GM23338 (cell line): ENCODE measurements around the gene SEC24C.

Source experiments
- CTCF ChIP-seq, 2 experiments: fragments of 200-600 bp in 1 of 2; sonication (generic) in 1 of 2; conservative IDR thresholded peaks; 2 replicates each; pipeline versions ENCODE4 v1.5.1 to v1.6.1; 2016 to 2017; ENCODE audit warnings: antibody characterized with exemption in 2 of 2, low read depth in 2 of 2, mild to moderate bottlenecking in 2 of 2, moderate library complexity in 1 of 2
- EZH2 ChIP-seq: fragments of 200-600 bp; sonication (generic); IDR thresholded peaks from one replicate; pipeline ENCODE4 v1.8.0; 2017; ENCODE audit warnings: antibody characterized with exemption, mild to moderate bottlenecking, low read depth; ENCODE audit not compliant: unreplicated experiment
- EZH2phosphoT487 ChIP-seq: fragments of 200-600 bp; sonication (generic); IDR thresholded peaks from one replicate; pipeline ENCODE4 v1.8.1; 2018; ENCODE audit warnings: antibody characterized with exemption; ENCODE audit not compliant: unreplicated experiment
- JUNB ChIP-seq: IDR thresholded peaks from one replicate; pipeline ENCODE4 v1.6.1; 2016; ENCODE audit warnings: antibody characterized with exemption; ENCODE audit not compliant: unreplicated experiment
- POLR2AphosphoS5 ChIP-seq: IDR thresholded peaks from 2 replicates; pipeline ENCODE4 v1.6.1; 2016; ENCODE audit warnings: antibody characterized with exemption, low read depth
- REST ChIP-seq: IDR thresholded peaks from one replicate; pipeline ENCODE4 v1.6.1; 2018; ENCODE audit warnings: antibody characterized with exemption; ENCODE audit not compliant: unreplicated experiment
- ZNF331 ChIP-seq: fragments of 250-450 bp; sonication (Bioruptor Pico); IDR thresholded peaks from 2 replicates; pipeline ENCODE4 v1.5.0; 2020; ENCODE audit warnings: low read depth, mild to moderate bottlenecking, moderate library complexity
- TF ChIP-seq, protein P1 (sequence below): fragments of 250-450 bp; sonication (Bioruptor Pico); IDR thresholded peaks from 2 replicates; pipeline ENCODE4 v1.5.0; 2020; ENCODE audit warnings: mild to moderate bottlenecking, moderate library complexity
- TF ChIP-seq, protein P2 (sequence below): IDR thresholded peaks from 2 replicates; pipeline ENCODE4 v1.6.1; 2016; ENCODE audit warnings: antibody characterized with exemption

- TF ChIP-seq POLR2AphosphoS5 (no peak), ZNF331 (CRISPR knock-in tag) (no peak), CTCF (conservative IDR thresholded peaks at IDR 0.05; ENCODE audit: low read depth in 2 of 2) (no peak), EZH2phosphoT487 (no peak), REST (no peak), EZH2 (no peak), JUNB (no peak)
- TF ChIP-seq, protein P1, sequence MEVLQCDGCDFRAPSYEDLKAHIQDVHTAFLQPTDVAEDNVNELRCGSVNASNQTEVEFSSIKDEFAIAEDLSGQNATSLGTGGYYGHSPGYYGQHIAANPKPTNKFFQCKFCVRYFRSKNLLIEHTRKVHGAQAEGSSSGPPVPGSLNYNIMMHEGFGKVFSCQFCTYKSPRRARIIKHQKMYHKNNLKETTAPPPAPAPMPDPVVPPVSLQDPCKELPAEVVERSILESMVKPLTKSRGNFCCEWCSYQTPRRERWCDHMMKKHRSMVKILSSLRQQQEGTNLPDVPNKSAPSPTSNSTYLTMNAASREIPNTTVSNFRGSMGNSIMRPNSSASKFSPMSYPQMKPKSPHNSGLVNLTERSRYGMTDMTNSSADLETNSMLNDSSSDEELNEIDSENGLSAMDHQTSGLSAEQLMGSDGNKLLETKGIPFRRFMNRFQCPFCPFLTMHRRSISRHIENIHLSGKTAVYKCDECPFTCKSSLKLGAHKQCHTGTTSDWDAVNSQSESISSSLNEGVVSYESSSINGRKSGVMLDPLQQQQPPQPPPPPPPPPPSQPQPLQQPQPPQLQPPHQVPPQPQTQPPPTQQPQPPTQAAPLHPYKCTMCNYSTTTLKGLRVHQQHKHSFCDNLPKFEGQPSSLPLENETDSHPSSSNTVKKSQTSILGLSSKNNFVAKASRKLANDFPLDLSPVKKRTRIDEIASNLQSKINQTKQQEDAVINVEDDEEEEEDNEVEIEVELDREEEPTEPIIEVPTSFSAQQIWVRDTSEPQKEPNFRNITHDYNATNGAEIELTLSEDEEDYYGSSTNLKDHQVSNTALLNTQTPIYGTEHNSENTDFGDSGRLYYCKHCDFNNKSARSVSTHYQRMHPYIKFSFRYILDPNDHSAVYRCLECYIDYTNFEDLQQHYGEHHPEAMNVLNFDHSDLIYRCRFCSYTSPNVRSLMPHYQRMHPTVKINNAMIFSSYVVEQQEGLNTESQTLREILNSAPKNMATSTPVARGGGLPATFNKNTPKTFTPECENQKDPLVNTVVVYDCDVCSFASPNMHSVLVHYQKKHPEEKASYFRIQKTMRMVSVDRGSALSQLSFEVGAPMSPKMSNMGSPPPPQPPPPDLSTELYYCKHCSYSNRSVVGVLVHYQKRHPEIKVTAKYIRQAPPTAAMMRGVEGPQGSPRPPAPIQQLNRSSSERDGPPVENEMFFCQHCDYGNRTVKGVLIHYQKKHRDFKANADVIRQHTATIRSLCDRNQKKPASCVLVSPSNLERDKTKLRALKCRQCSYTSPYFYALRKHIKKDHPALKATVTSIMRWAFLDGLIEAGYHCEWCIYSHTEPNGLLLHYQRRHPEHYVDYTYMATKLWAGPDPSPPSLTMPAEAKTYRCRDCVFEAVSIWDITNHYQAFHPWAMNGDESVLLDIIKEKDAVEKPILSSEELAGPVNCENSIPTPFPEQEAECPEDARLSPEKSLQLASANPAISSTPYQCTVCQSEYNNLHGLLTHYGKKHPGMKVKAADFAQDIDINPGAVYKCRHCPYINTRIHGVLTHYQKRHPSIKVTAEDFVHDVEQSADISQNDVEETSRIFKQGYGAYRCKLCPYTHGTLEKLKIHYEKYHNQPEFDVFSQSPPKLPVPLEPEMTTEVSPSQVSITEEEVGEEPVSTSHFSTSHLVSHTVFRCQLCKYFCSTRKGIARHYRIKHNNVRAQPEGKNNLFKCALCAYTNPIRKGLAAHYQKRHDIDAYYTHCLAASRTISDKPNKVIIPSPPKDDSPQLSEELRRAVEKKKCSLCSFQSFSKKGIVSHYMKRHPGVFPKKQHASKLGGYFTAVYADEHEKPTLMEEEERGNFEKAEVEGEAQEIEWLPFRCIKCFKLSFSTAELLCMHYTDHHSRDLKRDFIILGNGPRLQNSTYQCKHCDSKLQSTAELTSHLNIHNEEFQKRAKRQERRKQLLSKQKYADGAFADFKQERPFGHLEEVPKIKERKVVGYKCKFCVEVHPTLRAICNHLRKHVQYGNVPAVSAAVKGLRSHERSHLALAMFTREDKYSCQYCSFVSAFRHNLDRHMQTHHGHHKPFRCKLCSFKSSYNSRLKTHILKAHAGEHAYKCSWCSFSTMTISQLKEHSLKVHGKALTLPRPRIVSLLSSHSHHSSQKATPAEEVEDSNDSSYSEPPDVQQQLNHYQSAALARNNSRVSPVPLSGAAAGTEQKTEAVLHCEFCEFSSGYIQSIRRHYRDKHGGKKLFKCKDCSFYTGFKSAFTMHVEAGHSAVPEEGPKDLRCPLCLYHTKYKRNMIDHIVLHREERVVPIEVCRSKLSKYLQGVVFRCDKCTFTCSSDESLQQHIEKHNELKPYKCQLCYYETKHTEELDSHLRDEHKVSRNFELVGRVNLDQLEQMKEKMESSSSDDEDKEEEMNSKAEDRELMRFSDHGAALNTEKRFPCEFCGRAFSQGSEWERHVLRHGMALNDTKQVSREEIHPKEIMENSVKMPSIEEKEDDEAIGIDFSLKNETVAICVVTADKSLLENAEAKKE: no peak
- TF ChIP-seq, protein P2, sequence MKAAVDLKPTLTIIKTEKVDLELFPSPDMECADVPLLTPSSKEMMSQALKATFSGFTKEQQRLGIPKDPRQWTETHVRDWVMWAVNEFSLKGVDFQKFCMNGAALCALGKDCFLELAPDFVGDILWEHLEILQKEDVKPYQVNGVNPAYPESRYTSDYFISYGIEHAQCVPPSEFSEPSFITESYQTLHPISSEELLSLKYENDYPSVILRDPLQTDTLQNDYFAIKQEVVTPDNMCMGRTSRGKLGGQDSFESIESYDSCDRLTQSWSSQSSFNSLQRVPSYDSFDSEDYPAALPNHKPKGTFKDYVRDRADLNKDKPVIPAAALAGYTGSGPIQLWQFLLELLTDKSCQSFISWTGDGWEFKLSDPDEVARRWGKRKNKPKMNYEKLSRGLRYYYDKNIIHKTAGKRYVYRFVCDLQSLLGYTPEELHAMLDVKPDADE: no peak
These were observed 6.6 kb downstream of the SEC24C start for GRCh38 chr10:73750819-73751218.
